K562 (cell line): ENCODE data around the gene UNC93B1. TPM values are rescaled to one million over a fixed set of nuclear protein-coding genes. Genes with fewer than 3 reads are reported as not detected.

Source experiments
- ATAC-seq: fragments of 200-7000 bp; cut with Tn5 transposase; 3 replicates; pipeline ENCODE4 v1.9.1; 2020; ENCODE audit warnings: moderate library complexity
- BruUV-seq: library from RNA; stranded (reverse); fragments of 400-500 nt; replicated peaks from 2 replicates; lab custom pipeline; 2021; lab: Mats Ljungman, UMichigan
- CTCF ChIA-PET: fragments of 300-600 bp; formaldehyde crosslinking; extraction: SDS; loops from one replicate; lab custom pipeline; 2021; ENCODE audit warnings: low intra/inter-chr PET ratio; lab: Yijun Ruan, JAX
- POLR2A ChIA-PET: fragments of 300-600, 350-650 bp; sonication (Branson Sonifier 250); formaldehyde crosslinking; extraction: SDS; loops from one replicate; lab custom pipeline; 2021; ENCODE audit warnings: antibody characterized with exemption, inconsistent platforms; lab: Yijun Ruan, JAX
- DNase-seq, 4 experiments: peaks; one replicate each; pipeline versions ENCODE4 v3.0.0 to v3.0.0-alpha.2; 2011 to 2018; ENCODE audit warnings: low spot score in 3 of 4, mixed read lengths in 3 of 4; ENCODE audit errors: extremely low read depth in 1 of 4
- FAIRE-seq: peaks from 2 replicates; lab custom pipeline; 2011; peaks lifted over from hg19 to GRCh38; lab: Jason Lieb, UNC
- H2AFZ ChIP-seq: 2 replicates; pipeline ENCODE4 v1.6.0; 2011; ENCODE audit warnings: low read depth, low read length, control low read depth, inconsistent platforms
- H3K27ac ChIP-seq: fragments of 200-600 bp; 3 replicates; pipeline ENCODE4 v1.8.0; 2011; ENCODE audit warnings: low read depth, mild to moderate bottlenecking, control low read depth, inconsistent platforms, low read length, moderate library complexity, mixed read lengths; ENCODE audit errors: extremely low read depth
- H3K27me3 ChIP-seq, 2 experiments: fragments of 300-600 bp in 1 of 2; 2 replicates in 1 of 2; 3 replicates in 1 of 2; pipeline versions ENCODE4 v1.6.0 to v1.8.0; 2011; ENCODE audit warnings: inconsistent platforms in 2 of 2, low read length in 2 of 2, mild to moderate bottlenecking in 1 of 2, mixed read lengths in 1 of 2, moderate library complexity in 1 of 2; ENCODE audit not compliant: control insufficient read depth in 2 of 2, insufficient read depth in 2 of 2
- H3K36me3 ChIP-seq: fragments of 300-600 bp; 3 replicates; pipeline ENCODE4 v1.8.0; 2011; ENCODE audit warnings: mild to moderate bottlenecking, low read length, inconsistent platforms; ENCODE audit not compliant: control insufficient read depth, insufficient read depth
- H3K4me1 ChIP-seq, 2 experiments: fragments of 200-600 bp in 1 of 2; replicated peaks in 1 of 2; 2 replicates in 1 of 2; 3 replicates in 1 of 2; pipeline versions ENCODE4 v1.5.1 to v1.8.0; 2011; ENCODE audit warnings: inconsistent platforms in 2 of 2, low read length in 2 of 2, mild to moderate bottlenecking in 1 of 2, mixed read lengths in 1 of 2, moderate library complexity in 1 of 2; ENCODE audit not compliant: control insufficient read depth in 2 of 2, insufficient read depth in 2 of 2
- H3K4me2 ChIP-seq: 2 replicates; pipeline ENCODE4 v1.6.1; 2011; ENCODE audit warnings: low read length, control low read depth, inconsistent platforms, mixed read lengths; ENCODE audit not compliant: insufficient read depth
- H3K4me3 ChIP-seq: fragments of 200-600 bp; sonication (generic), shearing (Covaris generic); 2 replicates; pipeline ENCODE4 v1.5.1; 2016; ENCODE audit warnings: control low read depth, inconsistent platforms
- H3K79me2 ChIP-seq: fragments of 200-600 bp; 3 replicates; pipeline ENCODE4 v1.8.0; 2011; ENCODE audit warnings: low read length, inconsistent platforms; ENCODE audit not compliant: control insufficient read depth, insufficient read depth
- H3K9ac ChIP-seq, 2 experiments: 2 replicates each; pipeline versions ENCODE4 v1.6.0 to v1.6.1; 2011; ENCODE audit warnings: low read depth in 2 of 2, low read length in 2 of 2, control low read depth in 1 of 2, inconsistent platforms in 1 of 2, mild to moderate bottlenecking in 1 of 2, mixed read lengths in 1 of 2; ENCODE audit not compliant: insufficient read depth in 1 of 2
- H3K9me1 ChIP-seq: one replicate; pipeline ENCODE4 v1.6.0; 2011; ENCODE audit warnings: inconsistent platforms, mild to moderate bottlenecking, low read length, moderate library complexity; ENCODE audit not compliant: control insufficient read depth, insufficient read depth
- H3K9me3 ChIP-seq: replicated peaks from 2 replicates; pipeline ENCODE4 v1.5.1; 2011; ENCODE audit warnings: low read depth, low read length, inconsistent platforms; ENCODE audit not compliant: control insufficient read depth, insufficient read depth
- H4K20me1 ChIP-seq: replicated peaks from 2 replicates; pipeline ENCODE4 v1.6.1; 2011; ENCODE audit warnings: low read length, inconsistent platforms, mixed read lengths; ENCODE audit not compliant: control insufficient read depth, insufficient read depth
- PCBP1 ChIP-seq: fragments of 200-400 bp; formaldehyde crosslinking; IDR thresholded peaks from 2 replicates; pipeline ENCODE4 v1.6.1; 2018; ENCODE audit warnings: mild to moderate bottlenecking, low read depth, low read length; ENCODE audit not compliant: poor library complexity, severe bottlenecking
- PURB ChIP-seq: sonication (generic); formaldehyde crosslinking; IDR thresholded peaks from 2 replicates; pipeline ENCODE4 v1.9.0; 2021; ENCODE audit warnings: low read depth, mild to moderate bottlenecking, missing genetic modification reagents
- WGBS: fragments of 100-300 bp; shearing (Covaris generic); methylation state at CpG from one replicate; pipeline ENCODE4 v1.1.6; 2016; ENCODE audit warnings: low coverage, mixed read lengths; ENCODE audit not compliant: insufficient coverage; ENCODE audit errors: missing lambda C conversion rate; 5-methylcytosine and 5-hydroxymethylcytosine counted together
- in situ Hi-C: fragments of 300-500 bp; cut with MboI; formaldehyde crosslinking; loops from 4 replicates; pipeline ENCODE4 v1.15.0; 2018; ENCODE audit warnings: inconsistent platforms, mixed read lengths
- intact Hi-C: fragments of 100-400 bp; cut with micrococcal nuclease; formaldehyde crosslinking; loops from 2 replicates; pipeline ENCODE4 v1.14.2; 2022
- polyA plus RNA-seq, 8 experiments: library from polyadenylated mRNA; depleted of rRNA in 4 of 8; stranded (reverse) in 5 of 8; unstranded in 3 of 8; fragments of >200 nt; fragmentation: Nextera tagmentation in 2 of 8; fragmentation: Illumina TruSeq in 1 of 8; extraction: Ambion mirVana in 2 of 8; extraction: Trizol in 1 of 8; gene quantifications; 2 replicates each; pipeline versions ENCODE4 v1.2.1 to v1.2.3, GENCODE V29; 2011 to 2014; ENCODE audit warnings: inconsistent platforms in 1 of 8, missing spikeins in 1 of 8
- total RNA-seq, 7 experiments: library from RNA; depleted of rRNA in 6 of 7; stranded (reverse); fragments of >200 nt in 6 of 7; fragmentation: Illumina TruSeq in 2 of 7; extraction: Trizol in 2 of 7; gene quantifications; 2 replicates each; pipeline versions ENCODE4 v1.2.1 to v1.2.3, GENCODE V29; 2011 to 2021; ENCODE audit warnings: low replicate concordance in 1 of 7
- TF ChIP-seq, protein P1 (sequence below): fragments of 250-450 bp; sonication (Bioruptor Pico); IDR thresholded peaks from 2 replicates; pipeline ENCODE4 v1.5.0; 2020; ENCODE audit warnings: mild to moderate bottlenecking
- TF ChIP-seq, protein P2 (sequence below): fragments of 450-650 bp; IDR thresholded peaks from 2 replicates; pipeline ENCODE4 v1.6.1; 2018; ENCODE audit not compliant: partially characterized antibody

The UNC93B1 gene
- total and polyA plus RNA-seq, 9 of the 15 experiments (the other 6 are each of a cell fraction or from before 2014, with no cell fraction given) = 0.10 to 13.6 (median 6.5) TPM

DNA sequence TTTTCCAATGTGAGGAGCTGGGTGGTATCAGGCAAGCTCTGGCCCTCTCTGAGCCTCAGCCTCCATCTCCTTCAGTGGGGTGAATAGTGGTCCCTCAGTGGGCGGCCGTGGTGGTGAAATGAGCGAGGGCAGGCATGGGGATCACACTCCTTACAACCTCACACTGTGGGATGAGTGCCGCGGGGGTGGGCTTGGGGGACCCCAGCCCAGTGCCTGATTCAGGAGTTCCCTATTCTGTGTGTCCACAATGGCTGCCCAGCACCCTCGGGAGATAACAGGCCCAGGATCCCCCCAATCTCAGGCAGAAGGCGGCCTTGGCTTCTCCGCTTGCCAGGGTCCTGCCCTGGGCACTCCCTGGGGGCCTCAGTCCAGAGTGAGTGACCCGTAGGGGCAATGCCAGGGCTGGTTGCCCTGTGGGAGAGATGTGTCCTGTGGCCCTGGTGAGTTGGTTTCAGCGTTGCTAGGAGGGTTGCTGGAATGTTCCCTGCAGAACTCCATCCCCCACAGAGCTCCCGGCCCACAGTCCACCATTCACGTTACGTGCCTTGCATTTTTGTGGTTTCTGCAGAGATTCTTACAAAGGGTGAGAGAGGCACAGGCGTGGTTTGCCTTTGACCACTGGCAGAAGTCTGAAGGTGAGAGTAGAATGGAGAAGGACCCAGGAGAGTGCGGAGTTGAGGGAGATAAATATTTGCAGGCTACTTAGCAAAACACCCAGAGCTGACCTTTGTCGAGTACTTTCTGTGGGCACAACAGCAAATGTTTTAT is 9.1 kb upstream of the UNC93B1 start (continued):
- TF ChIP-seq, protein P1, sequence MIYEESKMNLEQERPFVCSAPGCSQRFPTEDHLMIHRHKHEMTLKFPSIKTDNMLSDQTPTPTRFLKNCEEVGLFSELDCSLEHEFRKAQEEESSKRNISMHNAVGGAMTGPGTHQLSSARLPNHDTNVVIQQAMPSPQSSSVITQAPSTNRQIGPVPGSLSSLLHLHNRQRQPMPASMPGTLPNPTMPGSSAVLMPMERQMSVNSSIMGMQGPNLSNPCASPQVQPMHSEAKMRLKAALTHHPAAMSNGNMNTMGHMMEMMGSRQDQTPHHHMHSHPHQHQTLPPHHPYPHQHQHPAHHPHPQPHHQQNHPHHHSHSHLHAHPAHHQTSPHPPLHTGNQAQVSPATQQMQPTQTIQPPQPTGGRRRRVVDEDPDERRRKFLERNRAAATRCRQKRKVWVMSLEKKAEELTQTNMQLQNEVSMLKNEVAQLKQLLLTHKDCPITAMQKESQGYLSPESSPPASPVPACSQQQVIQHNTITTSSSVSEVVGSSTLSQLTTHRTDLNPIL (CRISPR knock-in tag) = no peak
- no peak for TF ChIP-seq PURB (CRISPR knock-in tag)

DNA sequence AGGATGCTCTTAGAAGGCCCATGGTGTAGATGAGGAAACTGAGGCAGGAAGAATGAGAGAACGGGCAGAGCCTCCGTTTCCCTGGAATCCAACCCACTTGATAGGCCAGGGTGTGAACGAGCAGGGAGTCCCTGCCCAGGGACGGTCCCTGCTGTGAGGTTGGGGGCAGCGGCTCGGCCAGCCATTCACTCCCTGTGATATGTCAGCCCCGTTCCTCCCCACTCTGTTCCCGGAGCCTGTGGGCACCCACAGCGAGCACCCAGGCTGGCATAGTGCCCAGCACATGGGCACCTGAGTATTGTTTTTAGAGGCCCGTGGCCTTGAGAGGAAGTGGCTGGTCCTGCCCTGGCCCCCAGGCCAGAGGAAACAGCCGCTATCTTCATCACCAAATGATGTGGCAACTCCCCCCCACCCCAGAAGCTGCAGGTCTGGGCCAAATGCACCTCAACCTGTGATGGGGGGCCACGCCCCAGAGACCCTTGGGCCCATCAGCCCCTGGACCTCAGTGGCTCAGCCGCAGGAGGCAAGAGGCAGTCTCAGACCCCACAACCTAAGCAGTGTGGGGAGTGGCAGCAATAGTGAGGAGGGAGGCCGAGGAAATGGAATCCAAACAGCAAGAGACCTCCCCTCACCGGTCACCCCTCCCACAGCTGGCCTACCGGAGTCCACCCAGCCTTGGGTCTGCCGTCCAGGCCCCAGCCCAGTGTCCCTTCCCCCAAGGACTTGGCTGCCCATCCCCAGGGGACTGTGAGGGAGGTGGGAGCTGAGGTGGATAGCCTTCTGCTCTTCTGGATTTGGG is 8.3 kb upstream of the UNC93B1 start:
- H3K4me1 ChIP-seq = peaks cover 22 to 66% of the 10 kb centered on the region in 2 experiments
- H3K9ac ChIP-seq = peak overlapping the region in 1 of 2 experiments; percentile 66; a peak in 1 of 4 replicates
- no peak overlapping the region for H2AFZ ChIP-seq
- no peaks in the 10 kb centered on the region for H3K9me1 ChIP-seq
- H3K27ac ChIP-seq = no peak overlapping the region
- TF ChIP-seq, protein P2, sequence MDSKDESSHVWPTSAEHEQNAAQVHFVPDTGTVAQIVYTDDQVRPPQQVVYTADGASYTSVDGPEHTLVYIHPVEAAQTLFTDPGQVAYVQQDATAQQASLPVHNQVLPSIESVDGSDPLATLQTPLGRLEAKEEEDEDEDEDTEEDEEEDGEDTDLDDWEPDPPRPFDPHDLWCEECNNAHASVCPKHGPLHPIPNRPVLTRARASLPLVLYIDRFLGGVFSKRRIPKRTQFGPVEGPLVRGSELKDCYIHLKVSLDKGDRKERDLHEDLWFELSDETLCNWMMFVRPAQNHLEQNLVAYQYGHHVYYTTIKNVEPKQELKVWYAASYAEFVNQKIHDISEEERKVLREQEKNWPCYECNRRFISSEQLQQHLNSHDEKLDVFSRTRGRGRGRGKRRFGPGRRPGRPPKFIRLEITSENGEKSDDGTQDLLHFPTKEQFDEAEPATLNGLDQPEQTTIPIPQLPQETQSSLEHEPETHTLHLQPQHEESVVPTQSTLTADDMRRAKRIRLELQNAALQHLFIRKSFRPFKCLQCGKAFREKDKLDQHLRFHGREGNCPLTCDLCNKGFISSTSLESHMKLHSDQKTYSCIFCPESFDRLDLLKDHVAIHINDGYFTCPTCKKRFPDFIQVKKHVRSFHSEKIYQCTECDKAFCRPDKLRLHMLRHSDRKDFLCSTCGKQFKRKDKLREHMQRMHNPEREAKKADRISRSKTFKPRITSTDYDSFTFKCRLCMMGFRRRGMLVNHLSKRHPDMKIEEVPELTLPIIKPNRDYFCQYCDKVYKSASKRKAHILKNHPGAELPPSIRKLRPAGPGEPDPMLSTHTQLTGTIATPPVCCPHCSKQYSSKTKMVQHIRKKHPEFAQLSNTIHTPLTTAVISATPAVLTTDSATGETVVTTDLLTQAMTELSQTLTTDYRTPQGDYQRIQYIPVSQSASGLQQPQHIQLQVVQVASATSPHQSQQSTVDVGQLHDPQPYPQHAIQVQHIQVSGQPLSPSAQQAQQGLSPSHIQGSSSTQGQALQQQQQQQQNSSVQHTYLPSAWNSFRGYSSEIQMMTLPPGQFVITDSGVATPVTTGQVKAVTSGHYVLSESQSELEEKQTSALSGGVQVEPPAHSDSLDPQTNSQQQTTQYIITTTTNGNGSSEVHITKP = peak; percentile 33
- TF ChIP-seq PCBP1 = no peak
- TF ChIP-seq, all 486 proteins: peak for 1
- DNase-seq (no peak), ATAC-seq (no peak), FAIRE-seq (no peak)
- H3K4me3 ChIP-seq = no peak overlapping the region
- BruUV-seq = no TSS peak
- no peaks in the 10 kb centered on the region for H3K36me3 ChIP-seq
- WGBS = 50% methylated on average over 15 of the region's 17 CpGs
- H3K79me2 ChIP-seq = no peaks in the 10 kb centered on the region
- intact Hi-C loops = no loop called here
- in situ Hi-C loops = no loop called here
- no peaks in the 10 kb centered on the region for H3K27me3 ChIP-seq
- H4K20me1 ChIP-seq = peaks cover 3% of the 10 kb centered on the region; the same call in 1 of the 2 replicates
- ChIA-PET POLR2A (no interaction called here), CTCF (no interaction called here)
- no peaks in the 10 kb centered on the region for H3K9me3 ChIP-seq
- no peak overlapping the region for H3K4me2 ChIP-seq
